IgD-negative memory B cell (primary cell): ENCODE measurements around the gene ZBTB8A. TPM values are rescaled to one million over a fixed set of nuclear protein-coding genes. Genes with fewer than 3 reads are reported as not detected.
"Not testable (repeated sequence)": the region's sequence is repeated elsewhere in the genome, so short reads cannot be mapped to it uniquely, and the experiment has no call there.

Source experiments
- H3K27ac Mint-ChIP-seq, 3 donors: one replicate each; pipeline ENCODE4 v1.8.0; 2020 to 2022; ENCODE audit warnings: mild to moderate bottlenecking in 3 of 3, mixed read lengths in 3 of 3, moderate library complexity in 1 of 3
- H3K27me3 Mint-ChIP-seq: one replicate; pipeline ENCODE4 v1.8.0; 2021; ENCODE audit warnings: mixed read lengths
- H3K36me3 Mint-ChIP-seq: one replicate; pipeline ENCODE4 v1.8.0; 2020; ENCODE audit warnings: mild to moderate bottlenecking, mixed read lengths
- H3K4me1 Mint-ChIP-seq, 3 donors: one replicate each; pipeline ENCODE4 v1.8.0; 2020 to 2022; ENCODE audit warnings: mixed read lengths in 3 of 3, mild to moderate bottlenecking in 1 of 3
- H3K4me3 Mint-ChIP-seq, 4 donors: one replicate each; pipeline ENCODE4 v1.8.0; 2020 to 2022; ENCODE audit warnings: mild to moderate bottlenecking in 4 of 4, mixed read lengths in 4 of 4, moderate library complexity in 3 of 4
- H3K9me3 Mint-ChIP-seq, 3 donors: one replicate each; pipeline ENCODE4 v1.8.0; 2020 to 2021; ENCODE audit warnings: mixed read lengths in 3 of 3, mild to moderate bottlenecking in 1 of 3
- polyA plus RNA-seq: library from polyadenylated mRNA; unstranded; fragments of 300-500 nt; fragmentation: Illumina TruSeq; gene quantifications from one replicate; pipeline ENCODE4 v1.2.3, GENCODE V29; 2021

ZBTB8A gene
- polyA plus RNA-seq, 1 donor from 2014 or later: 0.14 TPM

DNA sequence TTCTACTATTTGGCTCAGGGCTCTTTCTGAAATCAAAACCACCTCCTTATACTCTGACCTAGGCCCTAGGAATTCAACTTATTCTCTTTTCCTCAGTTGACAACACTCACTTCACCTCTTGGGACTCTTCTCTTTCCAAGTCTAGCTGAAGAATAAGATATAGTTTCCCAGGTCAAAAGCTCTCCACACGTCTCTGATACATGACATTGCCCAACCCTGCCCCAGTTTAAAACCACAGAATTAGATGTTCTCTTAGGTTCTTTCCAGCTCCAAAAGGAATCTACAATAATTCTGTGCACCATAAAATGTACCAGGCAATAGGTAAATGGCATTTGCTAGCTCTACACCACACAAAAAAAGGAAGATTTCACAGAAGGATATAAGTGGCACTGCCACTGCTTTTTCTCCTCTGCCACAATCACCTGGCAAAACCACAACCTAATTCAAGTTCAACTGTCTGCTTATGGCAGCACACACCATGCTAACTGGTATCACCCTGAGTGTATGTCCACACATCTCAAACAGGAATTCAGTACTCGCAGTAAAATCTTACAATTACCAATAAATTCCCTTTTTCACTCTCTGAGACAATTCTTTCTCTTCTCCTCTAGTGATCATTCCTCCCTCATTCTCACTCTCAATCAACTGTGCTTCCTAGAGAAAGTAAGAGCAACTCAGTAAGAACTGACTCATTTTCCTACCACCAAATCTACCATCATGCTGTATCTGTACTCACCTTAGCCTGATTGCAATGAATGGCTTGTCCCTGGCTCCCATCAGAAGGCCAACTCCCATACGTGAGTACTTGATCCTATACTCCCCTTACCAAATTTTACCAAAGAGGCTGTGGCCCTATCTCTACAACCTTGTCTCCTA, 83.8 kb downstream of the ZBTB8A start:
- peaks cover 22 to 28% (median 25%) of the 10 kb centered on the region in 3 donors for H3K4me1 Mint-ChIP-seq
- H3K9me3 Mint-ChIP-seq: peaks cover 0 to 2% (median 0%) of the 10 kb centered on the region in 3 donors
- H3K36me3 Mint-ChIP-seq: peaks cover 6% of the 10 kb centered on the region
- no peak overlapping the region for H3K4me3 Mint-ChIP-seq
- H3K27ac Mint-ChIP-seq: peak overlapping the region in 1 of 3 donors; percentile 83
- H3K27me3 Mint-ChIP-seq: no peaks in the 10 kb centered on the region

DNA sequence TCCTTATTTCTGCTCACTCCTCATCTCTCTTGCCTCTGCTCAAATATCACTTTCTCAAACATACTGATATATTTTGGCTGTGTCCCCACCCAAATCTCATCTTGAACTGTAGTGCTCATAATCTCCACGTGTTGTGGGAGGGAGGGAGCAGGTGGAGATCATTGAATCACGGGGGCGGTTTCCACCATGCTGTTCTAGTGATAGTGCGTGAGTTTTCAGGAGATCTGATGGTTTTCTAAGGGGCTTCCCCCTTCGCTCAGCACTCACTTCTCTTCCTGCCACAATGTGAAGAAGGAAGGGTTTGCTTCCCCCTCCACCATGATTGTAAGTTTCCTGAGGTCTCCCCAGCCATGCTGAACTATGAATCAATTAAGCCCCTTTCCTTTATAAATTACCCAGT, 84.5 kb downstream of the ZBTB8A start:
- peaks cover 0 to 2% (median 0%) of the 10 kb centered on the region in 3 donors for H3K9me3 Mint-ChIP-seq

GRCh38 chr1:32626176-32626575, 86.9 kb downstream of the ZBTB8A start:
- H3K9me3 Mint-ChIP-seq: peaks cover 0 to 2% (median 0%) of the 10 kb centered on the region in 3 donors
- no peak overlapping the region for H3K4me3 Mint-ChIP-seq
- H3K27ac Mint-ChIP-seq: no peak overlapping the region
- H3K27me3 Mint-ChIP-seq: no peaks in the 10 kb centered on the region
- H3K36me3 Mint-ChIP-seq: peaks cover 3% of the 10 kb centered on the region
- peaks cover 22 to 28% (median 25%) of the 10 kb centered on the region in 3 donors for H3K4me1 Mint-ChIP-seq

More for the DNA sequence above, 84.5 kb downstream of the ZBTB8A start:
- Mint-ChIP-seq H3K4me1 (peaks cover 22 to 28% (median 25%) of the 10 kb centered on the region in 3 donors), H3K36me3 (peaks cover 6% of the 10 kb centered on the region), H3K27ac (peak overlapping the region in 1 of 3 donors; percentile 59), H3K4me3 (peak overlapping the region in 1 of 4 donors; percentile 34), H3K27me3 (no peaks in the 10 kb centered on the region)

- H3K27me3 Mint-ChIP-seq: no peaks in the 10 kb centered on the region
- peaks cover 22 to 28% (median 25%) of the 10 kb centered on the region in 3 donors for H3K4me1 Mint-ChIP-seq
- peaks cover 3% of the 10 kb centered on the region for H3K36me3 Mint-ChIP-seq
- H3K4me3 Mint-ChIP-seq: peak overlapping the region; percentile 47 to 91 (median 68)
- no peaks in the 10 kb centered on the region for H3K9me3 Mint-ChIP-seq
- H3K27ac Mint-ChIP-seq: peak overlapping the region; percentile 78 to 94 (median 93)
Measured at GRCh38 chr1:32627596-32628162, 88.5 kb downstream of the ZBTB8A start.

DNA sequence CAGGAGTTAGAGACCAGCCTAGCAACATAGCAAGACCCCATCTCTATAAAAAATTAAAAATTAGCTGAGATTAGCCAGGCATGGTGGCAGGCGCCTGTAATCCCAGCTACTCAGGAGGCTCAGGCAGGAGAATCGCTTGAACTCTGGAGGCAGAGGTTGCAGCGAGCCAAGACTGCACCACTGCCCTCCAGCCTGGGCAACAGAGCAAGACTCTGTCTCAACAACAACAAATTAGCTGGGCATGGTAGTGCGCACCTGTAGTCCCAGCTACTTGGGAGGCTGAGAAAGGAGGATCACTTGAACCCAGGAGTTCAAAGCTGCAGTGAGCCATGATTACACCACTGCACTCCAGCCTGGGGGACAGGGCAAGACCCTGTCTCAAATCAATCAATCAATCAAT, 90.9 kb downstream of the ZBTB8A start:
- H3K4me1 Mint-ChIP-seq: peaks cover 8 to 17% (median 11%) of the 10 kb centered on the region in 3 donors
- H3K27me3 Mint-ChIP-seq, H3K4me3 Mint-ChIP-seq, H3K27ac Mint-ChIP-seq, H3K9me3 Mint-ChIP-seq, H3K36me3 Mint-ChIP-seq: not testable (repeated sequence)

DNA sequence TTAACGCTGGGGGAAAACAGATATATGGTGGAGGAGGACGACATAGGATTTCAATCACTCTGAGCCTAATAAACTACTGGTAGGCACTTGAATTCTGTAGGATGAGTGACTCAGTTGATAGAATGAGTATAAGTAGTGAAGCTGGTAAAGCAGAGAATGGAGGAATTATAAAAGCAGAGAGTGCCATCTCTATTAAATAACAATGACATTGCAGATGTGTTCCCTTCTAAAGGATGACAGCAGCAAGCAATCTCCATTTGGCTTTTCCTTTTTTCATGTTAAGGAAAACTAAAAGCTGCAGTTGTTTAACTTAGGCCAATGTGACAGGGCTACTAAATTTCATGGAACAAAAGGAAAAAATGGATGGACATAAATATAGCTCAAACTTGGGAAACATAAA, 93.6 kb downstream of the ZBTB8A start:
- H3K27ac Mint-ChIP-seq: peak overlapping the region in 2 of 3 donors; percentile 6 to 89

GRCh38 chr1:32635508-32636277, 96.5 kb downstream of the ZBTB8A start:
- H3K36me3 Mint-ChIP-seq: peaks cover 2% of the 10 kb centered on the region
- peaks cover 0 to 6% (median 5%) of the 10 kb centered on the region in 3 donors for H3K4me1 Mint-ChIP-seq
- no peaks in the 10 kb centered on the region for H3K9me3 Mint-ChIP-seq
- H3K27me3 Mint-ChIP-seq: no peaks in the 10 kb centered on the region
- H3K27ac Mint-ChIP-seq: no peak overlapping the region
- no peak overlapping the region for H3K4me3 Mint-ChIP-seq

More for the DNA sequence above, 93.6 kb downstream of the ZBTB8A start:
- Mint-ChIP-seq H3K4me1 (peaks cover 0 to 6% (median 5%) of the 10 kb centered on the region in 3 donors), H3K36me3 (peaks cover 2% of the 10 kb centered on the region), H3K9me3 (no peaks in the 10 kb centered on the region), H3K4me3 (no peak overlapping the region), H3K27me3 (no peaks in the 10 kb centered on the region)

- Mint-ChIP-seq H3K4me3 (no peak overlapping the region), H3K9me3 (no peaks in the 10 kb centered on the region), H3K4me1 (peaks cover 0 to 7% (median 6%) of the 10 kb centered on the region in 3 donors), H3K36me3 (peaks cover 4% of the 10 kb centered on the region), H3K27me3 (no peaks in the 10 kb centered on the region), H3K27ac (peak overlapping the region in 2 of 3 donors; percentile 31 to 73)
Measured at GRCh38 chr1:32636914-32637645, 97.9 kb downstream of the ZBTB8A start.

DNA sequence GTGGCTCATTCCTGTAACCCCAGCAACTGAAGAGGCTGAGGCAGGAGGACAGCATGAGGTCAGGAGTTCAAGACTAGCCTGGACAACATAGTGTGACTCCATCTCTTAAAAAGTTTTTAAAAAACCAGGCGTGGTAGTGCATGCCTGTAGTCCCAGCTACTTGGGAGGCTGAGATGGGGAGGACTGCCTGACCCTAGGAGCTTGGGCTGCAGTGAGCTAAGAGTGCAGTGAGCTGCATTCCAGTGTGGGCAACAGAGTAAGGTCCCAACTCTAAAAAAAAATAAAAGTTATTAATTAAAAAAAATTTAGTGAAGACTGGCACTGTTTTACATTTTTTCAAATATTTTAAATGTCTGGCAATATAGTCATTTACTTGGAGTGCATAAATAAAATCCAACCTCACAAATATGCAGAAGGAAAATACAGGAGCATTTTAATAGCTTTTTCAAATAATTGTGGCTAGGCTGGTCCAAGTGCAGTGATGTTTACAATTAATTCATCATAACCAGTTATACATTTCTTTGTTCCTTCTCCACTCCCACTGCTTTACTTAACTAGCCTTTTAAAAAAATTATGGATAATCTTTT, 100.4 kb downstream of the ZBTB8A start:
- no peak overlapping the region for H3K27ac Mint-ChIP-seq
- no peaks in the 10 kb centered on the region for H3K9me3 Mint-ChIP-seq
- no peak overlapping the region for H3K4me3 Mint-ChIP-seq
- peaks cover 4% of the 10 kb centered on the region for H3K36me3 Mint-ChIP-seq
- peaks cover 2 to 7% (median 4%) of the 10 kb centered on the region in 3 donors for H3K4me1 Mint-ChIP-seq
- no peaks in the 10 kb centered on the region for H3K27me3 Mint-ChIP-seq

GRCh38 chr1:32642292-32642827, 103.1 kb downstream of the ZBTB8A start:
- peaks cover 4 to 10% (median 4%) of the 10 kb centered on the region in 3 donors for H3K4me1 Mint-ChIP-seq
- not testable (repeated sequence) for H3K36me3 Mint-ChIP-seq, H3K4me3 Mint-ChIP-seq, H3K9me3 Mint-ChIP-seq, H3K27me3 Mint-ChIP-seq, H3K27ac Mint-ChIP-seq

DNA sequence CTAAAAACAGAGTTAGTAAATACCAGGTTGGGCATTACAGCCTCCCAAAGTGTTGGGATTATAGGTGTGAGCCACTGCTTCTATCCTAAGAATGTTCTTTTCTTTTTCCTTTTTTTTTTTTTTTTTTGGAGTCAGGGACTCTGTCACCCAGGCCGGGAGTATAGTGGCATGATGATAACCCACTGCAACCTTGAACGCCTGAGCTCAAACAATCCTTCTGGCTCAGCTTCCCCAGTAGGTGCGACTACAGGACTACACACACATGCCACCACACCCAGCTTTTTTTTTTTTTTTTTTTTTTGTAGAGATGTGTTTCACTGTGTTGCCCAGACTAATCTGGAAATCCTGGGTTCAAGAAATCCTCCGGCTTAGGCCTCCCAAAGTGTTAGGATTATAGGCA, 105.2 kb downstream of the ZBTB8A start:
- H3K4me3 Mint-ChIP-seq: no peak overlapping the region
- H3K9me3 Mint-ChIP-seq: no peaks in the 10 kb centered on the region
- no peaks in the 10 kb centered on the region for H3K27me3 Mint-ChIP-seq
- peaks cover 10 to 22% (median 12%) of the 10 kb centered on the region in 3 donors for H3K4me1 Mint-ChIP-seq
- H3K36me3 Mint-ChIP-seq: peaks cover 7% of the 10 kb centered on the region
- H3K27ac Mint-ChIP-seq: no peak overlapping the region

- H3K27ac Mint-ChIP-seq: peak overlapping the region; percentile 80 to 98 (median 97)
Measured at GRCh38 chr1:32647308-32648134, 108.3 kb downstream of the ZBTB8A start.

DNA sequence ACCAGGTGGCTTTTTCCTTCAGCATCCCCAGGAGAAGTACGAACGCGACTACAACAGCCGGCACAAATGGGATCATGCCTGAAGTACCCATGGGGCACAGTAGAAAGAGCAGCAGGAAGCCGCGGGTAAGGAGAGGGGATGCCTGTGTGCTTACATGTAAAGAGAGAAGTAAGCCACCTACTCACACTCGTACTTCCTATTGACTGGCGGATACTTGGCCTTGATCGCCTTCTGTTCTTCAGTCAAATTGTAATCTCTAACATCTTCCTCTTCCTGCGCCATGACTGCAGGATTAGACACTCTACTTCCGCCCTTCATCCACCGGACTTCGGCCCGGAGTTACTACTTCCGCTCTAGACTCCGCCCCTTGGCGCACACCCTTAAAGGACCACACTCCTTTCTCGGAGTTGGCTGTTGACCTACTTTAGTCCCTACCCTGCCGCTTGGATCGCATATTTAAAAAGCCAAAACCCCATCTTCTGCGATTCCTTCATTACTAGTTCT, 111.1 kb downstream of the ZBTB8A start, which contains the start of gene ZBTB8OS:
Gene ZBTB8OS, minus strand, starts transcription at position 303 of the 504 bp plus-strand sequence. Its CDS starts 21 bp downstream, at position 282.
- peaks cover 6% of the 10 kb centered on the region for H3K36me3 Mint-ChIP-seq
- H3K9me3 Mint-ChIP-seq: no peaks in the 10 kb centered on the region
- no peaks in the 10 kb centered on the region for H3K27me3 Mint-ChIP-seq
- H3K4me1 Mint-ChIP-seq: peaks cover 21 to 38% (median 21%) of the 10 kb centered on the region in 3 donors
- H3K4me3 Mint-ChIP-seq: peak within 1 kb of the TSS; percentile 91 to 98 (median 96)
- peak within 1 kb of the TSS; percentile 97 to 100 (median 98) for H3K27ac Mint-ChIP-seq

More at GRCh38 chr1:32647308-32648134, 108.3 kb downstream of the ZBTB8A start:
- H3K27me3 Mint-ChIP-seq: no peaks in the 10 kb centered on the region
- no peaks in the 10 kb centered on the region for H3K9me3 Mint-ChIP-seq
- peak overlapping the region in 3 of 4 donors; percentile 42 to 95 (median 91) for H3K4me3 Mint-ChIP-seq
- H3K36me3 Mint-ChIP-seq: peaks cover 5% of the 10 kb centered on the region
- peaks cover 12 to 26% (median 16%) of the 10 kb centered on the region in 3 donors for H3K4me1 Mint-ChIP-seq
